HepG2 (cell line): ENCODE measurements around the gene ATXN7L2. TPM values are rescaled to one million over a fixed set of nuclear protein-coding genes. Genes with fewer than 3 reads are reported as not detected.
A peak's percentile ranks its signal among the peaks of the same experiment; 100 is the strongest.

Experiments
- AKNA ChIP-seq: sonication (generic); formaldehyde crosslinking; IDR thresholded peaks from 2 replicates; pipeline ENCODE4 v1.4.0; 2020; ENCODE audit warnings: missing genetic modification reagents, borderline replicate concordance
- CENPX ChIP-seq: sonication (generic); formaldehyde crosslinking; IDR thresholded peaks from 2 replicates; pipeline ENCODE4 v1.9.0; 2021; ENCODE audit warnings: mild to moderate bottlenecking, missing genetic modification reagents, moderate library complexity
- FOSL1 ChIP-seq: sonication (generic); formaldehyde crosslinking; IDR thresholded peaks from 2 replicates; pipeline ENCODE4 v1.9.0; 2021; ENCODE audit warnings: missing genetic modification reagents, borderline replicate concordance
- HMG20A ChIP-seq: IDR thresholded peaks from 2 replicates; pipeline ENCODE4 v1.6.1; 2016; ENCODE audit warnings: borderline replicate concordance
- MLLT10 ChIP-seq: sonication (generic); formaldehyde crosslinking; IDR thresholded peaks from 2 replicates; pipeline ENCODE4 v1.4.0; 2020; ENCODE audit warnings: missing genetic modification reagents
- NFYB ChIP-seq: sonication (generic); formaldehyde crosslinking; IDR thresholded peaks from 2 replicates; pipeline ENCODE4 v1.4.0; 2020; ENCODE audit warnings: missing genetic modification reagents
- SMAD3 ChIP-seq: sonication (generic); formaldehyde crosslinking; IDR thresholded peaks from 2 replicates; pipeline ENCODE4 v1.4.0; 2020; ENCODE audit warnings: missing genetic modification reagents
- SNRNP70 ChIP-seq: fragments of 200-400 bp; formaldehyde crosslinking; IDR thresholded peaks from 2 replicates; pipeline ENCODE4 v1.6.1; 2017; ENCODE audit warnings: mild to moderate bottlenecking, low read depth, low read length, moderate library complexity
- TAF15 ChIP-seq: fragments of 200-400 bp; formaldehyde crosslinking; IDR thresholded peaks from one replicate; pipeline ENCODE4 v1.6.1; 2018; ENCODE audit warnings: mild to moderate bottlenecking, low read depth, low read length; ENCODE audit not compliant: poor library complexity, severe bottlenecking
- TEAD3 ChIP-seq: optimal IDR thresholded peaks from 2 replicates; pipeline ENCODE3; 2016; ENCODE audit warnings: borderline replicate concordance
- TSC22D2 ChIP-seq: sonication (generic); formaldehyde crosslinking; IDR thresholded peaks from 2 replicates; pipeline ENCODE4 v1.5.1; 2020; ENCODE audit warnings: missing genetic modification reagents, mild to moderate bottlenecking, borderline replicate concordance
- ZKSCAN8 ChIP-seq: IDR thresholded peaks from 2 replicates; pipeline ENCODE4 v1.6.1; 2016; ENCODE audit warnings: borderline replicate concordance, missing genetic modification reagents, missing compliant biosample characterization
- ZNF280D ChIP-seq: sonication (generic); formaldehyde crosslinking; IDR thresholded peaks from 2 replicates; pipeline ENCODE4 v1.5.1; 2020; ENCODE audit warnings: mild to moderate bottlenecking, missing genetic modification reagents
- ZNF337 ChIP-seq: sonication (generic); formaldehyde crosslinking; IDR thresholded peaks from 2 replicates; pipeline ENCODE4 v1.5.1; 2020; ENCODE audit warnings: missing genetic modification reagents, low read depth, mild to moderate bottlenecking, borderline replicate concordance
- ZNF367 ChIP-seq: sonication (generic); formaldehyde crosslinking; IDR thresholded peaks from 2 replicates; pipeline ENCODE4 v1.4.0; 2020; ENCODE audit warnings: missing genetic modification reagents, borderline replicate concordance
- ZNF672 ChIP-seq: sonication (generic); formaldehyde crosslinking; IDR thresholded peaks from 2 replicates; pipeline ENCODE4 v1.8.1; 2022; ENCODE audit warnings: missing genetic modification reagents
- polyA plus RNA-seq, 8 experiments: library from polyadenylated mRNA; depleted of rRNA in 3 of 8; stranded (reverse) in 7 of 8; unstranded in 1 of 8; fragments of >200 nt; fragmentation: Illumina TruSeq in 4 of 8; extraction: Trizol in 4 of 8; gene quantifications; 2 replicates each; pipeline versions ENCODE4 v1.2.1 to v1.2.3, GENCODE V29; 2011 to 2016; ENCODE audit warnings: low read depth in 4 of 8, missing spikeins in 1 of 8, mixed read lengths in 1 of 8; ENCODE audit not compliant: insufficient read depth in 1 of 8
- total RNA-seq, 5 experiments: library from RNA; depleted of rRNA; stranded (reverse); fragments of >200 nt; fragmentation: Illumina TruSeq; extraction: Trizol; gene quantifications; 2 replicates each; pipeline ENCODE4 v1.2.3, GENCODE V29; 2016; ENCODE audit warnings: low read depth in 1 of 5

The ATXN7L2 gene
- total and polyA plus RNA-seq, 2 of the 13 experiments (the other 11 are each of a cell fraction or from before 2014, with no cell fraction given) = 2.7 to 2.8 TPM

GRCh38 chr1:109483672-109484518 lies at the start of gene ATXN7L2 (continued):
- no peak for TF ChIP-seq ZNF280D (CRISPR knock-in tag)
- TF ChIP-seq FOSL1 (CRISPR knock-in tag) = no peak
- TF ChIP-seq AKNA = no peak
- TF ChIP-seq NFYB (CRISPR knock-in tag) = 0 out of 2 replicates have a peak, but pooled peaks have one; percentile 29
- no peak for TF ChIP-seq ZNF672 (CRISPR knock-in tag)
- no peak for TF ChIP-seq CENPX (CRISPR knock-in tag)
- TF ChIP-seq ZKSCAN8 (CRISPR knock-in tag) = no peak
- 0 out of 2 replicates have a peak, but pooled peaks have one; percentile 36 for TF ChIP-seq TSC22D2
- TF ChIP-seq HMG20A (CRISPR knock-in tag) = no peak
- TF ChIP-seq SMAD3 (CRISPR knock-in tag) = no peak
- TF ChIP-seq ZNF367 (CRISPR knock-in tag) = no peak
- TF ChIP-seq TAF15 = no peak
- no peak for TF ChIP-seq ZNF337 (CRISPR knock-in tag)
- TF ChIP-seq MLLT10 (CRISPR knock-in tag) = no peak
- TF ChIP-seq SNRNP70 = no peak
- no peak for TF ChIP-seq TEAD3 (CRISPR knock-in tag)
